Effector memory CD8-positive, alpha-beta T cell (primary cell): Measurements from ENCODE around the gene GNAI2.
"Not testable (repeated sequence)": the region's sequence is repeated elsewhere in the genome, so short reads cannot be mapped to it uniquely, and the experiment has no call there.

Experiments
- ATAC-seq: fragments of 150-1000 bp; cut with Tn5 transposase; replicated peaks from 2 replicates; pipeline ENCODE4 v1.10.0; 2021; ENCODE audit warnings: mild to moderate bottlenecking, moderate library complexity
- DNase-seq, 3 experiments: peaks; one replicate each; pipeline ENCODE4 v3.0.0; 2021
- H3K27ac Mint-ChIP-seq, 2 donors: one replicate each; pipeline ENCODE4 v1.8.0; 2022; ENCODE audit warnings: mild to moderate bottlenecking in 2 of 2, mixed read lengths in 2 of 2, moderate library complexity in 2 of 2
- H3K27me3 Mint-ChIP-seq, 2 donors: one replicate each; pipeline ENCODE4 v1.8.0; 2022; ENCODE audit warnings: mixed read lengths in 2 of 2
- H3K36me3 Mint-ChIP-seq: one replicate; pipeline ENCODE4 v1.8.0; 2022; ENCODE audit warnings: mild to moderate bottlenecking, moderate library complexity, mixed read lengths; ENCODE audit not compliant: insufficient read depth
- H3K4me1 Mint-ChIP-seq, 2 donors: one replicate each; pipeline ENCODE4 v1.8.0; 2022; ENCODE audit warnings: low read depth in 2 of 2, mixed read lengths in 2 of 2
- H3K4me3 Mint-ChIP-seq, 2 donors: one replicate each; pipeline ENCODE4 v1.8.0; 2022; ENCODE audit warnings: mild to moderate bottlenecking in 2 of 2, mixed read lengths in 2 of 2, moderate library complexity in 2 of 2
- H3K9me3 Mint-ChIP-seq, 2 donors: one replicate each; pipeline ENCODE4 v1.8.0; 2022; ENCODE audit warnings: mixed read lengths in 2 of 2

GNAI2 gene

DNA sequence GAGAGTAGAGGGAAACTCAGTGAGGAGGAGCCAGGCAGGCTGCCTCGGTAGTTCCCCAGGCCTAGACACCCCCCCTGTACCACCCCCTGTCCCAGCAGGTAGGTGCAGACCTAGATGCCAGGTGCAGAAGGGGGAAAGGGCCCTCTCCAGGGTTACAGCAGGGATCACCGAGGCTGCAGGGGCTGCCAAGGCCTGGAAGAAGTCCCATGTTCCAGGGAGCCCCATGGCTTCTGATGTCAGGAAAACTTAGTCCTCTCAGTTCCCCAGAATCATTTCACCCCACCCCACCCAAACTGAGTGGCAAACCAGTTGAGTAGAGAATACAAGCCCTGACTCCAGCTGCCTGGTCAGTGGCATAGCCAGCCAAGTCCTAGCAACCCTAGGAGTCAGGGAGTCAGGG lies 25.5 kb downstream of the GNAI2 start:
- peak overlapping the region in 1 of 2 donors; percentile 92 for H3K27ac Mint-ChIP-seq
- DNase-seq (no peak), ATAC-seq (no peak)
- H3K4me3 Mint-ChIP-seq: peak overlapping the region in 1 of 2 donors; percentile 62
- no peaks in the 10 kb centered on the region for H3K27me3 Mint-ChIP-seq
- H3K9me3 Mint-ChIP-seq: no peaks in the 10 kb centered on the region
- peaks cover 7 to 8% of the 10 kb centered on the region in 2 donors for H3K4me1 Mint-ChIP-seq
- peaks cover 57% of the 10 kb centered on the region for H3K36me3 Mint-ChIP-seq

DNA sequence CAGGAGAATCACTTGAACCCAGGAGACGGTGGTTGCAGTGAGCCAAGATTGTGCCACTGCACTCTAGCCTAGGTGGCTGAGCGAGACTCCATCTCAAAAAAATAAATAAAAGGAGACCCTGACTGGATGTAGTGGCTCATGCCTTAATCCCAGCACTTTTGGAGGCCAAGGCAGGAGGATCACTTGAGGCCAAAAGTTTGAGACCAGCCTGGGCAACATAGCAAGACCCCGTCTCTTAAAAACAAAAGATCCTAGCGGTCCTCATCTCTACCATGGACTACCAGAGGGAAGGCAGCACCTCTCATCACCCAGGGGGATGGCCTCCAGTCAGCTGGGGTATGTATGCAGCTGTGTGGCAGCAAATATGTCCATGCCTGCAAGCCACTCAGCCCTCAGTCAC lies 26.2 kb downstream of the GNAI2 start:
- not testable (repeated sequence) for ATAC-seq, H3K9me3 Mint-ChIP-seq, H3K27me3 Mint-ChIP-seq, H3K4me3 Mint-ChIP-seq, DNase-seq, H3K4me1 Mint-ChIP-seq
- H3K36me3 Mint-ChIP-seq: peaks cover 50% of the 10 kb centered on the region
- H3K27ac Mint-ChIP-seq: peak overlapping the region in 1 of 2 donors; percentile 92

DNA sequence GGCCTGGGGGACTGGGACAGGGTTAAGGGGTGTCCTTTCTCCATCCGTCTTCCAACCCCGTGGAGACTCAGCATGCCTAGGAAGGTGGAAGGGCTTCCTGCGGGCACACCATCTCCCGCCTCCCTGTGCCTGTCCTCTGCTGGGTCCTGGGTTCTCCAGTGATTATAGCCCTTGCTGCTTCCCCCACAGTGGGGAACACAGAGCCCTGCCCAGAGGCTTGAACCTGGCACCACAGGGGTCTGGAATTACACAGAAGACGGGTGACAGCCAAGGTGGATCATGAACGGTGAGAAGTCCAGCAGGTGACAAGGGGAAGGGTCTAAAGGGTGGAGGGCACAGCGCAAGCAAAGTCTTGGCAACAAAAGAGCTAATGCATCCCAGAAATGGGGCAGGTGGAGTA lies 26.8 kb downstream of the GNAI2 start:
- Mint-ChIP-seq H3K4me1 (peaks cover 5 to 8% of the 10 kb centered on the region in 2 donors), H3K27ac (no peak overlapping the region), H3K27me3 (no peaks in the 10 kb centered on the region), H3K4me3 (no peak overlapping the region), H3K9me3 (no peaks in the 10 kb centered on the region), H3K36me3 (peaks cover 46% of the 10 kb centered on the region)
- DNase-seq (no peak), ATAC-seq (no peak)

DNA sequence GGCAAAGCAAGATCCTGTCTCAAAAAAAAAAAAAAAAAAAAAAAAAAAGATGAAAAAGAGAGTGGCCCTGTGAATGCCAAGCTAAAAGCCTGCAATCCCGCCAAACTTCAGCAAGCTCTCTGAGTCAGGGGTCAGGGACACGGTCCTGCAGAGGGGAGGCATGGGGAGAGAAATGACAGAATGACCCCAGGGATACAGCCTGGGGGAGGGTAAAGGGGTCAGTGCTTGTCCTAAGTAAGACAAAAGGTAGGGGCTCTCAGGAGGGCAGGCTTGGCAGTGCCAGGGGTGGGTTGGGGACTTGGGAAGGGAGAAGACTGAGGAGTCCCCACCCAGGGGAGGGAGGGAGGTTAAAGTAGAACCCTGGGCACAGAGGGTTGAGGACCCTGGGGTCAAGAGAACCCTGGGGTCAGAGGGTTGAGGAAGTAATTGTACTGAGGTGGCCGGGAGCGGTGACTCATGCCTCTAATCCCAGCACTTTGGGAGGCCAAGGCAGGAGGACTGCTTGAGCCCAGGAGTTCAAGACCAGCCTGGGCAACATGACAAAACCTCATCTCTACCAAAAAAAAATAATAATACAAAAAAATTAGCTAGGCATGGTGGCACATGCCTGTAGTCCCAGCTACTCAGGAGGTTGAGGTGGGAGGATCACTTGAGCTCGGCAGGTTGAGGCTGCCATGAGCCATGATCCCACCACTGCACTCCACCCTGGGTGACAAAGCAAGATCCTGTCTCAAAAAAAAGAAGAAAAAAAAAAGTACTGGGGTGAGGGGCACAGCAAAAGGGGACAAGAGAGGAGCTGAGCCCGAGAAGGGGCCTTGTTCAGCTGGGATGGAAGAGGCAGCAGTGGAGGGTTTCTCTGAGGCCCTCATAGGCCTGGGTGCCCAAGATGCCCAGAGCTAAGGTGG lies 27.7 kb downstream of the GNAI2 start:
- Mint-ChIP-seq H3K36me3 (peaks cover 36% of the 10 kb centered on the region), H3K4me1 (peaks cover 5 to 8% of the 10 kb centered on the region in 2 donors), H3K27ac (peak overlapping the region; percentile 31 to 55), H3K4me3 (no peak overlapping the region), H3K9me3 (no peaks in the 10 kb centered on the region), H3K27me3 (no peaks in the 10 kb centered on the region)
- ATAC-seq (no peak), DNase-seq (no peak)

DNA sequence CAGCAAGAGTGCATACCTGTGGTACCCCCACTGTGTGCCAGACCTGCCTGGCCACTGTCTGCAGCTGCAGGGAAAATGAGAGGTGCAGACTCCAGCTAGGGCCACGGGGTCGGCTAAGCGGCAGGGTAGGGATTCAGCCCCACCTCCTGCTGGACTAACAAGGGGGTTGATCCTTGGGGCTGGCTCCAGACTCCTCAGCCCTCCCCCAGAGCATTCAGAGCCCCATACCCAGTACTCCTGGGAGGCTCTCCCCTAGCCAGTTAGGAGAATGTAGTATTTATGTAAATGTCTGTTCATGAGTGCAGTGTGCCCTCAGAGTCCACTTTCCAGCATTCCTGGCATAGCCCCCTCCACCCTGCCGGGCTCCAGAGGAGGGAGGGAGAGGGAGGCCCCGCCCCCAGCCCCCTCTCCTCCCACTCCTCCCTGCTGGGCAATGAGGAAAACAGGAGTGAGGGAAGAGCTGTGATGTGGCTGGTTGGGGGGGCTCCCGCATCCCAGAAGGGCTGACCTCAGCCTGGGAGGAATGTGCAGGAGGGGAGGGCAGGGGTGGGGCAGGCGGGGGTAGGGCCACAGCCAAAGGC lies 28.5 kb downstream of the GNAI2 start:
- peaks cover 29% of the 10 kb centered on the region for H3K36me3 Mint-ChIP-seq
- H3K27me3 Mint-ChIP-seq: no peaks in the 10 kb centered on the region
- DNase-seq: no peak
- ATAC-seq: no peak
- no peaks in the 10 kb centered on the region for H3K9me3 Mint-ChIP-seq
- peaks cover 4 to 5% of the 10 kb centered on the region in 2 donors for H3K4me1 Mint-ChIP-seq
- H3K4me3 Mint-ChIP-seq: no peak overlapping the region
- H3K27ac Mint-ChIP-seq: peak overlapping the region; percentile 31 to 55

DNA sequence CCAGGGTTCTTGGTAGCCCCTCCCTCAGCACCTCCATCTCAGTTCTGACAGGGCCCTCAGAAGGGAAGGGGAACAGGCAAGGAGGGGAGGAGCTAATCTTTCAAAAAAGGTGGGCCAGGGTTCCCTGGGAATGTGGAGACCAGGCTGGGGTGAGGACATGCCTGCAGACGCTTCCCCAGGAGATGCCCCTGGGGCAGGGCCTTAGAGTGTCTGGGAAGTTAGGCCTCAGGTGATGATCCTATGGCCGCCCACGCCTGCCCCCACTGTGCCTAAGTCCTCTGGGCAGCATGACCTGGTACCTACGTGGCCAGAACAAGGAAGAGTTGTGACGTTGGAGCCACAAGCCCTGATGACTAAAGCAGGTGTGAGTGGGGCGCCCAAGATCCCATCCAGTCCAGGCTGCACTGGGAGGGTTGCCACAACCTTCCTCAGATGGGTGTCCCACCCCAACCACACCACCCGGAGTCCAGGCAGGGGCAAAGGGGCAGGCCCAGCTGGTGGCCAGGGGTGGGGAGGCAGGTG lies 29.0 kb downstream of the GNAI2 start:
- no peak overlapping the region for H3K4me3 Mint-ChIP-seq
- H3K9me3 Mint-ChIP-seq: no peaks in the 10 kb centered on the region
- no peaks in the 10 kb centered on the region for H3K27me3 Mint-ChIP-seq
- H3K4me1 Mint-ChIP-seq: peaks cover 0 to 2% of the 10 kb centered on the region in 2 donors
- ATAC-seq (no peak), DNase-seq (no peak)
- peaks cover 24% of the 10 kb centered on the region for H3K36me3 Mint-ChIP-seq
- H3K27ac Mint-ChIP-seq: no peak overlapping the region

DNA sequence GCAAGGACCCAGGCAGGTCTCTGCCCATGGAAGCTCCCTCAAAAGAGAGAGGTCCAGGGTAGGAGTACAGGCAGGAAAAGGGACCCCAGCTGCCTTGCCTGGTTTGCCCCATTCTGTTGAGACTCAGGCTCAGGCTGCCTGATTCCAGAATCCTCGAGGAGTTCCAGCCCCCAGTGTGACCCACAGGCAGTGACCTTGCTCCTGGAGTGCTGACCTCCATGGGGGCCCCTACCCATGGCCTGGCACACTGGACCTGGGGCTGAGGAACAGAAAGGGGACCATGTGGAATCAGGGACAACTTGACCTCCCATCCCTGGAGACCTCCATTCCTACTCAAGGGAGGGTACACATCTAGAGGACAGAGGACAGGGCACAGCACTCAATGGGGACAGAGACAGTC lies 29.6 kb downstream of the GNAI2 start:
- Mint-ChIP-seq H3K4me1 (peaks cover 0 to 2% of the 10 kb centered on the region in 2 donors), H3K27ac (peak overlapping the region in 1 of 2 donors; percentile 75), H3K36me3 (peaks cover 22% of the 10 kb centered on the region), H3K27me3 (no peaks in the 10 kb centered on the region), H3K9me3 (no peaks in the 10 kb centered on the region), H3K4me3 (no peak overlapping the region)
- ATAC-seq: no peak
- DNase-seq: no peak

DNA sequence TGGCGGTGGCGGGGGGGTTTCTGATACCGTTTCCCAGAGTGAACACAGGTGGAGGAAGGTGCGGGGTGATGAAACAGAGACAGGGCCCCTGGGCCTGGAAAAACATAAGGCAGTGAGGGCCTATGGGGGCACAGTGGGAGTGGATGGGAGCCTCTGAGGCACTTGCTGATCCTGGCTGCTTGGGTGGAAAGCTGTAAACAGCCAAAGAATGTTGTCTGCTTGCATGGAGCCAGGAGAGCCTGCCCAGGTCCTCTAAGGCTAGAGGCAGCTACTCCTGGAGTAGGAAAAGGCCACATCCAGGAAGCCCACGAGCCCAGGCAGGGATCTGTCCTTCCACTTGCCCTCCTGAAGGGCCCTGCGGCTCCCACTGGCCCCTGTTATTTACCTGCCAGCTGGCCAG lies 30.0 kb downstream of the GNAI2 start:
- Mint-ChIP-seq H3K27ac (peak overlapping the region in 1 of 2 donors; percentile 75), H3K27me3 (no peaks in the 10 kb centered on the region), H3K36me3 (peaks cover 18% of the 10 kb centered on the region), H3K4me1 (peaks cover 0 to 2% of the 10 kb centered on the region in 2 donors), H3K9me3 (no peaks in the 10 kb centered on the region), H3K4me3 (no peak overlapping the region)
- no peak for DNase-seq
- ATAC-seq: no peak

DNA sequence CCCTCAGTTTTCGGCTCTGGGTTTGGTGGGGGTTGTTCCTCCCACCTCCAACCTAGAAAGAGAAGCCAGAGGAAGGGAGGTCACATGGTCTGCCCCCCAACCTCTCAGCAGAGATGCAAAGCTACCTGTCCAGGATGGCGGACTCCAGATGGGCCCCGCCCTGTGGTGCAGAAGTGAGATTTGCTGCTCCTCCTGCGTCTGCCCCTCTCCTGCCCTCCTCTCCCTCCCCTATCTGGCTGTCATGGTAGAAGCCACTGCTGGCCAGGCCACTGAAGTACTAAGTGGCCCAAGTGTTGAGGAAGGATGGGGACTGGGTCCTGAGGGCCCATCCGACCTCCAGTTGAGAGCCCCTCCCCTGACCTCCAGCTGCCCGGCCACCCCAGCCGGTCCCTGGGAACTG lies 30.8 kb downstream of the GNAI2 start:
- Mint-ChIP-seq H3K36me3 (peaks cover 17% of the 10 kb centered on the region), H3K27me3 (no peaks in the 10 kb centered on the region), H3K4me3 (no peak overlapping the region), H3K27ac (no peak overlapping the region), H3K4me1 (peaks cover 0 to 3% of the 10 kb centered on the region in 2 donors), H3K9me3 (no peaks in the 10 kb centered on the region)
- ATAC-seq: no peak
- DNase-seq: no peak

DNA sequence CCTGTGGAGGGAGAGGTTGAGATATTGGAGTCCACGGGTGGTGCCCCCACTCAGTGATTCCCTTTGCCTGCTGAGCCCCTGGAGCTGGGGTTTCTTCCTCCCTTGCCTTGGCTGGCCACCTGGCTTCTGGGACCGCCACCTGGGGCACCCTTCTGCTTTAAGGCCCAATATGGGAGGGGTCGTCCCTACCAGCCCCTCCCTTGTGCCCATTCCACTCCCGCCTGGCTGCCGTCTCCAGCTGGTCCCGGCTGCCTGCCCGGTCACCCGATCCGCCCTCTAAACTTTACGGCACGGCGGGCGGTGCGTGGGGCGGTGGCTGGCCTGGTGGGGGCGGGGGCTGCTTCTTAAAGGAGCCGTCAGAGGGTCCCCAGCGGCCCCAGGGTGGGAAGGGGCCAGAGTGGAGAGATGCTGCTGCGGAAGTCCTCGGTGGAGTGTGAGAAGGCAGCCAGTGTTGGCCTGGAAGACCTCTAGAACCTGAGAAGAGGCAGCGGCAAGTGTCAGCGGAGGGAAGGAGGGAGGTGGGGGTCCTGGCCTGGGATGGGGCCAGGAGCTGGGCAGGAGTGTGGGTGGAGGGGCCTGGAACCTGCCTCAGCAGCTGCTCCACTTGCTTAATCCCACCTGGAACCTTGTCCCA lies 31.4 kb downstream of the GNAI2 start:
- no peak overlapping the region for H3K27ac Mint-ChIP-seq
- H3K36me3 Mint-ChIP-seq: peaks cover 20% of the 10 kb centered on the region
- ATAC-seq (no peak), DNase-seq (no peak)
- no peaks in the 10 kb centered on the region for H3K27me3 Mint-ChIP-seq
- H3K4me3 Mint-ChIP-seq: no peak overlapping the region
- peaks cover 0 to 4% of the 10 kb centered on the region in 2 donors for H3K4me1 Mint-ChIP-seq
- no peaks in the 10 kb centered on the region for H3K9me3 Mint-ChIP-seq

DNA sequence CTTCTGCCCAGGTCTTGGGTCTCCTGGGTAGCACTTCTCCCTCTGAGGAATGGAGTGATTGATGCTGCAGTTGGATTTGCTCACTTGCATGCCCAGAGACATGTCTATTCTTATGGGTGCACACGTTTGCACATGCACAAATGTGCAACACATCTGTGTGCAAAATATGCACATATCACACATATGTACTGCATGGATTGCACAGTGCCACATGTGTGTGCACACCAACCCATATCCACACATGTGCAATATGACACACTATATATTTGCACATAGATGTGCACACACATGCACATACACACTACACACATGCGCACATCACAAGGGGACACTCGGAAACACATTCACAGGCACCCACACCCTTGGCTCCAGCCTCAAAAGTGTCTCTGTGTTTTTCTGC lies 32.3 kb downstream of the GNAI2 start:
- DNase-seq: no peak
- H3K27me3 Mint-ChIP-seq: peaks cover 5 to 7% of the 10 kb centered on the region in 2 donors
- no peak for ATAC-seq

DNA sequence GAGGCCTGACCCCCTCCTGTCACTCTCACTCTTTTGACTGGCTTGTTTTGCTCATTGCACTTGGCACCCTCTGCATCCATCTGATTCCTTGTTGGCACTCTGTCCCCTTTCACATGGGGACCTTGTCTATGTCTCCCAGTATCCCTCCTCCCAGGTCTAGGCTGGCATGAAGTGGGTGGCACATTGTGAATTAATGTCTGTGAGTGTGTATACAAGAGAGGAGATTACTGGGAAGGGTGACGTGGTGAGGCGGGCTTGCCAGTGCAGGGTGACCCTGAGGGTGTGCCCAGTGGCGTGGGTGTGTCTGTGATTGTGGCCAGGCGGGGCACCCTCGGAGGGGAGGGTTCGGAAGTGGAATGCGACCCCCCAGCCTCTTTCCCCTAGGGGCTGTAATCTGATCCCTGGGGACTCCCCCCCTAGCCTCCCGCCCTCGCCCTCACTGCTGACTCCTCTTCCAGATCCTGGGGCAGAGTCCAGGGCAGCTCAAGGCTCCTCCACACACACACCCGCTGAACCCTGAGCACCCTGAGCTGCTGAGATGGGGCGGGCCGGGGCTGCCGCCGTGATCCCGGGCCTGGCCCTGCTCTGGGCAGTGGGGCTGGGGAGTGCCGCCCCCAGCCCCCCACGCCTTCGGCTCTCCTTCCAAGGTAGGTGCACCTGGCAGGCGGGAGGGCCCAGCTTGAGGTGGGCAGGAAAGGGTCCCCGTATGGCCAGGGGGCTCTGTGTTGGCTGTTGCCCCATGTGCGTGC lies 32.9 kb downstream of the GNAI2 start, which contains the start of gene SEMA3B:
Gene SEMA3B, plus strand, starts transcription at position 445 of the 749 bp plus-strand sequence. Its CDS starts 94 bp downstream, at position 539.
- no peak for DNase-seq
- H3K4me1 Mint-ChIP-seq: peaks cover 5 to 8% of the 10 kb centered on the region in 2 donors
- no peak within 1 kb of the TSS for H3K4me3 Mint-ChIP-seq
- no peak within 1 kb of the TSS for H3K27ac Mint-ChIP-seq
- no peaks in the 10 kb centered on the region for H3K9me3 Mint-ChIP-seq
- ATAC-seq: no peak
- H3K36me3 Mint-ChIP-seq: peaks cover 20% of the 10 kb centered on the region
- H3K27me3 Mint-ChIP-seq: peaks cover 7 to 13% of the 10 kb centered on the region in 2 donors

More for the DNA sequence above, 32.3 kb downstream of the GNAI2 start:
- H3K4me1 Mint-ChIP-seq: peaks cover 4 to 8% of the 10 kb centered on the region in 2 donors
- H3K36me3 Mint-ChIP-seq: peaks cover 25% of the 10 kb centered on the region
- no peaks in the 10 kb centered on the region for H3K9me3 Mint-ChIP-seq
- H3K27ac Mint-ChIP-seq: no peak overlapping the region
- H3K4me3 Mint-ChIP-seq: no peak overlapping the region

DNA sequence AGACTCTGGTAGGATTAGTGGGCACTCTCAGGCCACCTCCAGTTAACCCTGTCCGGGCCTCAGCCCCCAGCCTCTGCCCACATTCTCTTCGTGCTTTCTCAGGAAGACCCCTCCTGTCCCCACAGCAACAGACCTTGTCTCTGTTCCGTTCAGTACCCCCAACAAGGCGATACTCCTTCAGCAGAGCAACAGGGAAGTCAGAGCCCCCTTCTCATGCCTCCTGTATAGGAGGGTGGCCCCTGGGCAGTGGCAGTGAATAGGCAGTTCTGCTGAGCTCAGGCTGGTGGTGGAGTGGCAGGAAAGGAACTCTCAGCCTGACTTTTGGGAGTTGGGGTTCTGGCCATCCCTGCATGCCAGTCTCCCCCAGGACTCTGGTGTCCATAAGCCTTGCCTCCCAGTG lies 33.5 kb downstream of the GNAI2 start:
- peaks cover 10 to 12% of the 10 kb centered on the region in 2 donors for H3K4me1 Mint-ChIP-seq
- H3K27me3 Mint-ChIP-seq: peaks cover 12 to 19% of the 10 kb centered on the region in 2 donors
- H3K4me3 Mint-ChIP-seq: no peak overlapping the region
- no peak for DNase-seq
- H3K9me3 Mint-ChIP-seq: no peaks in the 10 kb centered on the region
- ATAC-seq: no peak
- no peak overlapping the region for H3K27ac Mint-ChIP-seq
- H3K36me3 Mint-ChIP-seq: peaks cover 20% of the 10 kb centered on the region
